H9 (cell line): ENCODE data around the gene MYRIP. TPM values are rescaled to one million over a fixed set of nuclear protein-coding genes. Genes with fewer than 3 reads are reported as not detected.

ENCODE experiments used
- DNase-seq: peaks from one replicate; pipeline ENCODE4 v3.0.0-alpha.2; 2017
- H2AFZ ChIP-seq: one replicate; pipeline ENCODE4 v1.6.1; 2013; ENCODE audit warnings: mild to moderate bottlenecking, low read length, control low read depth, moderate library complexity
- H2AK5ac ChIP-seq: 2 replicates; pipeline ENCODE4 v1.6.1; 2013; ENCODE audit warnings: low read length, control low read depth, mixed read lengths; ENCODE audit not compliant: insufficient read length
- H2BK120ac ChIP-seq: one replicate; pipeline ENCODE4 v1.6.1; 2013; ENCODE audit warnings: low read depth, mild to moderate bottlenecking, low read length, control low read depth, inconsistent platforms; ENCODE audit not compliant: poor library complexity, severe bottlenecking
- H2BK12ac ChIP-seq: 2 replicates; pipeline ENCODE4 v1.6.1; 2013; ENCODE audit warnings: low read length, control low read depth, mixed read lengths, low read depth; ENCODE audit not compliant: insufficient read length
- H2BK15ac ChIP-seq: 2 replicates; pipeline ENCODE4 v1.6.1; 2013; ENCODE audit warnings: low read depth, low read length, control low read depth
- H2BK20ac ChIP-seq: one replicate; pipeline ENCODE4 v1.6.1; 2013; ENCODE audit warnings: low read depth, mild to moderate bottlenecking, low read length, control low read depth, inconsistent platforms; ENCODE audit not compliant: poor library complexity, severe bottlenecking
- H2BK5ac ChIP-seq: 2 replicates; pipeline ENCODE4 v1.6.1; 2013; ENCODE audit warnings: low read length, control low read depth, mixed read lengths; ENCODE audit not compliant: insufficient read length
- H3K14ac ChIP-seq: 2 replicates; pipeline ENCODE4 v1.6.1; 2013; ENCODE audit warnings: low read length, control low read depth; ENCODE audit not compliant: insufficient read depth
- H3K18ac ChIP-seq: 2 replicates; pipeline ENCODE4 v1.6.1; 2013; ENCODE audit warnings: low read depth, mild to moderate bottlenecking, mixed read lengths, low read length, control low read depth; ENCODE audit not compliant: insufficient read length
- H3K23ac ChIP-seq: 2 replicates; pipeline ENCODE4 v1.6.1; 2013; ENCODE audit warnings: low read length, control low read depth, mixed read lengths, low read depth; ENCODE audit not compliant: insufficient read length
- H3K23me2 ChIP-seq: 2 replicates; pipeline ENCODE4 v1.6.1; 2013; ENCODE audit warnings: low read depth, mild to moderate bottlenecking, mixed read lengths, low read length, control low read depth; ENCODE audit not compliant: insufficient read length, poor library complexity, severe bottlenecking
- H3K27ac ChIP-seq: 2 replicates; pipeline ENCODE4 v1.5.1; 2013; ENCODE audit warnings: low read length, control low read depth, mixed read lengths, low read depth; ENCODE audit not compliant: insufficient read length
- H3K27me3 ChIP-seq: 2 replicates; pipeline ENCODE4 v1.6.1; 2013; ENCODE audit warnings: low read length, control low read depth, inconsistent platforms; ENCODE audit not compliant: insufficient read depth
- H3K4ac ChIP-seq: 2 replicates; pipeline ENCODE4 v1.6.1; 2013; ENCODE audit warnings: low read depth, mild to moderate bottlenecking, control low read depth, inconsistent platforms, low read length, moderate library complexity
- H3K4me1 ChIP-seq: 2 replicates; pipeline ENCODE4 v1.6.1; 2013; ENCODE audit warnings: low read length, control low read depth, inconsistent platforms; ENCODE audit not compliant: insufficient read depth
- H3K4me2 ChIP-seq: 2 replicates; pipeline ENCODE4 v1.6.1; 2013; ENCODE audit warnings: low read length, control low read depth, mixed read lengths; ENCODE audit not compliant: insufficient read length, insufficient read depth
- H3K56ac ChIP-seq: 2 replicates; pipeline ENCODE4 v1.6.1; 2013; ENCODE audit warnings: low read depth, mild to moderate bottlenecking, mixed read lengths, low read length, control low read depth; ENCODE audit not compliant: insufficient read length
- H3K79me1 ChIP-seq: 2 replicates; pipeline ENCODE4 v1.6.1; 2013; ENCODE audit warnings: low read depth, mild to moderate bottlenecking, moderate library complexity, low read length, control low read depth, inconsistent platforms; ENCODE audit not compliant: insufficient read depth, poor library complexity, severe bottlenecking
- H3K79me2 ChIP-seq: 2 replicates; pipeline ENCODE4 v1.6.1; 2013; ENCODE audit warnings: low read length, control low read depth, inconsistent platforms; ENCODE audit not compliant: insufficient read depth
- H3K9ac ChIP-seq: 2 replicates; pipeline ENCODE4 v1.6.1; 2013; ENCODE audit warnings: low read length, control low read depth, mixed read lengths; ENCODE audit not compliant: insufficient read length; ENCODE audit errors: extremely low read depth
- H3K9me3 ChIP-seq: one replicate; pipeline ENCODE4 v1.6.1; 2013; ENCODE audit warnings: low read depth, low read length, inconsistent platforms; ENCODE audit not compliant: control insufficient read depth
- H3T11ph ChIP-seq: one replicate; pipeline ENCODE4 v1.6.1; 2013; ENCODE audit warnings: mild to moderate bottlenecking, low read length, control low read depth, inconsistent platforms
- H4K20me1 ChIP-seq: one replicate; pipeline ENCODE4 v1.6.1; 2013; ENCODE audit not compliant: control insufficient read depth, insufficient read length, insufficient read depth
- H4K5ac ChIP-seq: 2 replicates; pipeline ENCODE4 v1.6.1; 2013; ENCODE audit warnings: low read depth, mild to moderate bottlenecking, mixed read lengths, low read length, control low read depth; ENCODE audit not compliant: insufficient read length
- H4K8ac ChIP-seq: replicated peaks from 2 replicates; pipeline ENCODE4 v1.6.1; 2013; ENCODE audit warnings: low read length, control low read depth, mixed read lengths, low read depth; ENCODE audit not compliant: insufficient read length
- H4K91ac ChIP-seq: 2 replicates; pipeline ENCODE4 v1.6.1; 2013; ENCODE audit warnings: low read depth, mild to moderate bottlenecking, moderate library complexity, mixed read lengths, low read length, control low read depth; ENCODE audit not compliant: insufficient read length
- H3K27ac Mint-ChIP-seq, 3 experiments: 2 replicates in 2 of 3; 3 replicates in 1 of 3; pipeline ENCODE4 v1.8.0; 2020 to 2021; ENCODE audit warnings: mixed read lengths in 3 of 3, mild to moderate bottlenecking in 1 of 3, moderate library complexity in 1 of 3
- H3K27me3 Mint-ChIP-seq: 2 replicates; pipeline ENCODE4 v1.8.0; 2021; ENCODE audit warnings: low read depth, mild to moderate bottlenecking, moderate library complexity, mixed read lengths
- H3K36me3 Mint-ChIP-seq, 3 experiments: 2 replicates in 2 of 3; 3 replicates in 1 of 3; pipeline ENCODE4 v1.8.0; 2020 to 2021; ENCODE audit warnings: low read depth in 3 of 3, mixed read lengths in 3 of 3; ENCODE audit not compliant: insufficient read depth in 1 of 3
- H3K4me1 Mint-ChIP-seq, 2 experiments: 2 replicates each; pipeline ENCODE4 v1.8.0; 2020; ENCODE audit warnings: mixed read lengths in 2 of 2
- H3K4me3 Mint-ChIP-seq, 2 experiments: 2 replicates in 1 of 2; 3 replicates in 1 of 2; pipeline ENCODE4 v1.8.0; 2020 to 2021; ENCODE audit warnings: mild to moderate bottlenecking in 2 of 2, mixed read lengths in 2 of 2, moderate library complexity in 1 of 2
- H3K9me3 Mint-ChIP-seq, 2 experiments: 2 replicates in 1 of 2; 3 replicates in 1 of 2; pipeline ENCODE4 v1.8.0; 2020; ENCODE audit warnings: mild to moderate bottlenecking in 2 of 2, mixed read lengths in 2 of 2, moderate library complexity in 1 of 2
- WGBS: extraction: QIAGEN DNeasy Blood & Tissue Kit; methylation state at CpG from one replicate; pipeline ENCODE4 v1.1.7; 2013; ENCODE audit warnings: missing lambda C conversion rate, low lambda C conversion rate, mixed read lengths; ENCODE audit not compliant: insufficient read length; ENCODE audit errors: extremely low coverage; 5-methylcytosine and 5-hydroxymethylcytosine counted together
- total RNA-seq: library from RNA; stranded (reverse); gene quantifications from 2 replicates; pipeline ENCODE4 v1.2.1, GENCODE V29; 2021
- TF ChIP-seq, protein P1 (sequence below): fragments of 200-600 bp; sonication (generic); conservative IDR thresholded peaks from 3 replicates; pipeline ENCODE4 v1.8.0; 2021; ENCODE audit warnings: antibody characterized with exemption, mild to moderate bottlenecking

MYRIP gene
- total RNA-seq, 1 experiment from 2014 or later: 1.8 TPM

DNA sequence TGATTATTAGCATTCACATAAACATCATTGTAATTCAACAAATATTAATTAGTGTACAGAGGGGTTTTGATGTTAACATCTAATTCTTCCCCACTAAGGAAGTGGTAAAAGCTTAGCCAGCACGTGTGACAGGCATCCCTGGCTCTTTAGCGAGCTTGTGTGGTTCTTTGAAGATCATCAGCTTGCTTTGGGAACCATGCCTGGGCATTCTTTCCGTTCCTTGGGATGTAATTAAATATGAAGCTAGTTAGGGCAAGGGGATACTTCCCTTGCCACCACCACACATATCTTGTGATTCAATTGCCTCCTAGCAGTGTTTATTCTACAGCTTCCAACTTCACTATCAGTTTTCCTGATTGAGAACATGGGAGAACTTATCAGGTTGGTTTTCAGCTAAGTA is 246.5 kb downstream of the MYRIP start:
- TF ChIP-seq, protein P1, sequence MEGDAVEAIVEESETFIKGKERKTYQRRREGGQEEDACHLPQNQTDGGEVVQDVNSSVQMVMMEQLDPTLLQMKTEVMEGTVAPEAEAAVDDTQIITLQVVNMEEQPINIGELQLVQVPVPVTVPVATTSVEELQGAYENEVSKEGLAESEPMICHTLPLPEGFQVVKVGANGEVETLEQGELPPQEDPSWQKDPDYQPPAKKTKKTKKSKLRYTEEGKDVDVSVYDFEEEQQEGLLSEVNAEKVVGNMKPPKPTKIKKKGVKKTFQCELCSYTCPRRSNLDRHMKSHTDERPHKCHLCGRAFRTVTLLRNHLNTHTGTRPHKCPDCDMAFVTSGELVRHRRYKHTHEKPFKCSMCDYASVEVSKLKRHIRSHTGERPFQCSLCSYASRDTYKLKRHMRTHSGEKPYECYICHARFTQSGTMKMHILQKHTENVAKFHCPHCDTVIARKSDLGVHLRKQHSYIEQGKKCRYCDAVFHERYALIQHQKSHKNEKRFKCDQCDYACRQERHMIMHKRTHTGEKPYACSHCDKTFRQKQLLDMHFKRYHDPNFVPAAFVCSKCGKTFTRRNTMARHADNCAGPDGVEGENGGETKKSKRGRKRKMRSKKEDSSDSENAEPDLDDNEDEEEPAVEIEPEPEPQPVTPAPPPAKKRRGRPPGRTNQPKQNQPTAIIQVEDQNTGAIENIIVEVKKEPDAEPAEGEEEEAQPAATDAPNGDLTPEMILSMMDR: no peak

More for the DNA sequence above, 246.5 kb downstream of the MYRIP start:
- no peak overlapping the region for H2BK5ac ChIP-seq
- no peak for DNase-seq
- no peak overlapping the region for H3K4me2 ChIP-seq
- no peak overlapping the region for H4K8ac ChIP-seq
- H3K18ac ChIP-seq: no peak overlapping the region
- Mint-ChIP-seq H3K4me3 (no peak overlapping the region), H3K4me1 (0 out of 4 replicates have a peak, but pooled peaks cover 0 to 3% of the 10 kb centered on the region in 2 experiments), H3K27me3 (no peaks in the 10 kb centered on the region), H3K36me3 (peaks cover 0 to 1% (median 0%) of the 10 kb centered on the region in 3 experiments; a peak in 2 of 7 replicates), H3K27ac (no peak overlapping the region), H3K9me3 (peaks cover 2 to 5% of the 10 kb centered on the region in 2 experiments; a peak in 4 of 5 replicates)
- H3K23me2 ChIP-seq: no peaks in the 10 kb centered on the region
- no CpG with 5 or more reads among the region's 3 CpGs for WGBS
- no peak overlapping the region for H2BK12ac ChIP-seq
- no peak overlapping the region for H2AFZ ChIP-seq
- no peak overlapping the region for H3K14ac ChIP-seq
- no peaks in the 10 kb centered on the region for H3K4me1 ChIP-seq
- no peak overlapping the region for H2BK120ac ChIP-seq
- no peak overlapping the region for H2AK5ac ChIP-seq
- H3K79me2 ChIP-seq: no peaks in the 10 kb centered on the region
- H3K23ac ChIP-seq: no peak overlapping the region
- H3K4ac ChIP-seq: no peak overlapping the region
- H3K9ac ChIP-seq: no peak overlapping the region
- no peaks in the 10 kb centered on the region for H4K20me1 ChIP-seq
- no peak overlapping the region for H3K56ac ChIP-seq
- no peak overlapping the region for H3K27ac ChIP-seq
- H3K9me3 ChIP-seq: no peaks in the 10 kb centered on the region
- H3K79me1 ChIP-seq: no peaks in the 10 kb centered on the region
- H2BK15ac ChIP-seq: no peak overlapping the region
- H3T11ph ChIP-seq: no peak overlapping the region
- H3K27me3 ChIP-seq: no peaks in the 10 kb centered on the region
- no peak overlapping the region for H4K91ac ChIP-seq
- no peak overlapping the region for H2BK20ac ChIP-seq
- H4K5ac ChIP-seq: no peak overlapping the region
